AG09309 (cell line): ENCODE data around the gene DMAC2.
"Not testable (repeated sequence)": the region's sequence is repeated elsewhere in the genome, so short reads cannot be mapped to it uniquely, and the experiment has no call there.

Experiments used
- DNase-seq: peaks from one replicate; pipeline ENCODE4 v3.0.0-alpha.2; 2010; ENCODE audit warnings: low read depth
- H3K4me3 ChIP-seq: 2 replicates; pipeline ENCODE4 v1.5.1; 2011; ENCODE audit warnings: mild to moderate bottlenecking, low read depth, low read length, moderate library complexity; ENCODE audit not compliant: control insufficient read depth
- CTCF ChIP-seq: IDR thresholded peaks from 2 replicates; pipeline ENCODE4 v1.5.1; 2011; ENCODE audit warnings: mild to moderate bottlenecking, low read depth, low read length, inconsistent platforms; ENCODE audit not compliant: insufficient read depth, control insufficient read depth; ENCODE audit errors: missing control alignments

DMAC2 gene

DNA sequence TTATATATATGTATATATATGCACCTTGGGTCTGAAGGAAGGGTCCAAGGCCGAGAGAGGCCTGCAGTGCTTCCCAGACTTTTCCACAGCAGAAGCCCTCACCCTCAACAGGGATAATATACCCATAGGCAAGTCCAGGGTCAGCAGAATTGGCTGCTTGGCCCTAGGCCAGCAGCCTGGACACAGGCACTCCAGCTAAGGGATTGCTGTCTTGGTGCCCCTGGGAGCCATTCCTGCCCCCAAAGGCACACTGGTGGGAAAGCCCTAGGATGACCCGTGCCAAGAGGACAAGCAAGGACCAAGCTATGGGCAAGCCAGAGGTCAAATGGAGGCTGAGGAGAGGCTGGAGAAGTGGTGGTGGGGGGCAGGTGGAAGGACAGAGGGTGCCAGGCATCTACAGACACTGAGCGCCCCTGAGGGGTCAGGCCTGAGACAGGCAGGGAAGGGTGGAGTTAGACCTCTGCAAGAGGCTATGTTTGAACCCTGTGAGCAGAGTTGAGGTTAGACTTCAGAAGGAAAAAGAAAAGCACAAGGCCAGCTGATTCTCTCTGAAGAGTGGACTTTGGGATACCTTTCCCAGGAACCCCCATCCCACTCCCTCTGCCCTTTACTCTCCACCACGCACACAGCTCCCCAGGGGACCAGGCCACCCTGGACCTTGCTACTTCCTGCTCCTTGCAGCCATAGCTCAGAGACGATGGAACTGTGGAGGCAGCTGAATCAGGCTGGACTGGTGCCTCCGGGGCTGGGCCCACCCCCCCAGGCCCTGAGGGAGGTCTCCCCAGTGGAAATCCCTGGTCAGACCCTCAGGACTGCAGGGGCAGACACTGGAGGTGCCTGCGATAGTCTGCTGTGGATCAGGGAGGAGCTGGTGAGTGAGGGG, 3.0 kb upstream of the DMAC2 start, which contains the start of gene ERICH4:
ERICH4 (plus strand) TSS at position 684 of the 883 bp plus-strand sequence; CDS start at position 698, 14 bp downstream.
- TF ChIP-seq CTCF = no peak
- no peak for DNase-seq
- H3K4me3 ChIP-seq = no peak within 1 kb of the TSS

GRCh38 chr19:41441321-41441945, 1.7 kb upstream of the DMAC2 start:
- no peak for DNase-seq
- no peak for TF ChIP-seq CTCF
- no peak overlapping the region for H3K4me3 ChIP-seq

GRCh38 chr19:41437944-41438574, 1.7 kb downstream of the DMAC2 start:
- no peak for TF ChIP-seq CTCF
- DNase-seq = no peak
- H3K4me3 ChIP-seq = no peak overlapping the region

GRCh38 chr19:41436674-41436951, 3.1 kb downstream of the DMAC2 start:
- no peak for DNase-seq
- no peak for TF ChIP-seq CTCF
- no peak overlapping the region for H3K4me3 ChIP-seq

DNA sequence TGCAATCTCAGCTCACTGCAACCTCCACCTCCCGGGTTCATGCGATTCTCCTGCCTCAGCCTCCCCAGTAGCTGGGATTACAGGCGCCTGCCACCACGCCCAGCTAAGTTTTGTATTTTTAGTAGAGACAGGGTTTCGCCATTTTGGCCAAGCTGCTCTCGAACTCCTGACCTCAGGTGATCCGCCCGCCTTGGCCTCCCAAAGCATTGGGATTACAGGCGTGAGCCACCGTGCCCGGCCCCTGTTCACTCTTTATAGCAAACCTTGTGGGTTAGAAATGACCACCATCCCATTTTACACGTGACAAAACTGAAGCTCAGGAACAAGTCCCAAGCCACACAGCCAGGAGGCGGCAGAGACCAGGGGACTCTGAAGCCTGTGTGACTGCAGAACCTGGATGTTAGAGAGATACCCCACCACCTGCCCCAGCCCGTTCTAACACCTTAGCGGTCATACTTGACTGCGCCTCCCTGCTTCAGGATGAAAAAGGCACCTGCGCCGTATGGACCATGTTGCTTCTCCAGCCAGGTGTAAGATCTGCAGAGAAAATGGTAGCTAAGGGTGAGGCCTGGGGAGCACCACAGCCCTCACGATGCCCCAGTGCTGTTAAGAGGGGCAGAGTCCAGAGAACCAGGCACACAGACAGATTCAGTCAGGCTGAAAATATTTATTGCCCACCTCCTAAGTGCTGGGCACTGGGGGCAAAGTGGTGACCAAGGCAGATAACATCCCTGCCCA, 3.6 kb downstream of the DMAC2 start:
- no peak for TF ChIP-seq CTCF
- no peak for DNase-seq
- no peak overlapping the region for H3K4me3 ChIP-seq

GRCh38 chr19:41435376-41435775, 4.3 kb downstream of the DMAC2 start:
- H3K4me3 ChIP-seq, DNase-seq: not testable (repeated sequence)
